Neuronal stem cell (in vitro differentiated cells): Measurements from ENCODE around the gene FOXO1.

Source experiments
- DNase-seq: peaks from one replicate; pipeline ENCODE4 v3.0.0-alpha.2; 2013; ENCODE audit warnings: low spot score
- H2AFZ ChIP-seq: one replicate; pipeline ENCODE4 v1.6.1; 2013; ENCODE audit warnings: mild to moderate bottlenecking, low read length, inconsistent platforms
- H2AK5ac ChIP-seq: 2 replicates; pipeline ENCODE4 v1.6.1; 2013; ENCODE audit warnings: low read depth, mild to moderate bottlenecking, inconsistent platforms, low read length, moderate library complexity, mixed read lengths
- H2BK120ac ChIP-seq: 2 replicates; pipeline ENCODE4 v1.6.1; 2013; ENCODE audit warnings: low read depth, mild to moderate bottlenecking, inconsistent platforms, low read length, moderate library complexity, mixed read lengths
- H2BK12ac ChIP-seq: one replicate; pipeline ENCODE4 v1.6.1; 2013; ENCODE audit warnings: low read length, inconsistent platforms
- H2BK15ac ChIP-seq: 2 replicates; pipeline ENCODE4 v1.6.1; 2013; ENCODE audit warnings: mild to moderate bottlenecking, low read length, inconsistent platforms, mixed read lengths
- H2BK5ac ChIP-seq: one replicate; pipeline ENCODE4 v1.6.1; 2013; ENCODE audit warnings: inconsistent platforms, mild to moderate bottlenecking, low read length, moderate library complexity
- H3K14ac ChIP-seq: one replicate; pipeline ENCODE4 v1.6.1; 2013; ENCODE audit warnings: low read length, inconsistent platforms
- H3K18ac ChIP-seq: 2 replicates; pipeline ENCODE4 v1.6.1; 2013; ENCODE audit warnings: low read length, inconsistent platforms
- H3K23ac ChIP-seq: 2 replicates; pipeline ENCODE4 v1.6.1; 2013; ENCODE audit warnings: low read depth, mild to moderate bottlenecking, mixed read lengths, low read length, inconsistent platforms; ENCODE audit not compliant: poor library complexity
- H3K27ac ChIP-seq: replicated peaks from 3 replicates; pipeline ENCODE4 v1.5.1; 2013; ENCODE audit warnings: low read length, inconsistent platforms
- H3K27me3 ChIP-seq, 3 experiments: 2 replicates each; pipeline ENCODE4 v1.6.1; 2013; ENCODE audit warnings: low read length in 3 of 3, mild to moderate bottlenecking in 2 of 3, inconsistent platforms in 1 of 3, low read depth in 1 of 3, mixed read lengths in 1 of 3, moderate library complexity in 1 of 3; ENCODE audit not compliant: control insufficient read depth in 3 of 3, insufficient read depth in 3 of 3
- H3K36me3 ChIP-seq, 2 donors: replicated peaks in 1 of 2; 2 replicates each; pipeline ENCODE4 v1.6.1; 2013; ENCODE audit warnings: low read length in 2 of 2; ENCODE audit not compliant: control insufficient read depth in 2 of 2, insufficient read depth in 2 of 2
- H3K4ac ChIP-seq: 2 replicates; pipeline ENCODE4 v1.6.1; 2013; ENCODE audit warnings: inconsistent platforms, mild to moderate bottlenecking, low read length, moderate library complexity
- H3K4me1 ChIP-seq, 2 donors: 1 replicate in 1 of 2; 2 replicates in 1 of 2; pipeline ENCODE4 v1.6.1; 2013; ENCODE audit warnings: low read length in 2 of 2, low read depth in 1 of 2; ENCODE audit not compliant: control insufficient read depth in 2 of 2, insufficient read depth in 1 of 2
- H3K4me2 ChIP-seq: one replicate; pipeline ENCODE4 v1.6.1; 2013; ENCODE audit warnings: mild to moderate bottlenecking, low read length, inconsistent platforms; ENCODE audit not compliant: insufficient read depth, poor library complexity, severe bottlenecking
- H3K4me3 ChIP-seq, 2 donors: 2 replicates each; pipeline ENCODE4 v1.5.1; 2013; ENCODE audit warnings: low read length in 2 of 2, mild to moderate bottlenecking in 2 of 2, inconsistent platforms in 1 of 2, moderate library complexity in 1 of 2
- H3K79me1 ChIP-seq: one replicate; pipeline ENCODE4 v1.6.1; 2013; ENCODE audit warnings: low read depth, mild to moderate bottlenecking, inconsistent platforms, low read length, moderate library complexity
- H3K9ac ChIP-seq: one replicate; pipeline ENCODE4 v1.6.1; 2013; ENCODE audit warnings: mild to moderate bottlenecking, low read depth, low read length, inconsistent platforms; ENCODE audit not compliant: poor library complexity
- H3K9me3 ChIP-seq, 2 donors: replicated peaks in 1 of 2; 2 replicates each; pipeline versions ENCODE3 to v1.6.1; 2013; ENCODE audit warnings: low read length in 2 of 2, mild to moderate bottlenecking in 2 of 2, inconsistent platforms in 1 of 2, low read depth in 1 of 2, mixed read lengths in 1 of 2, moderate library complexity in 1 of 2; ENCODE audit not compliant: control insufficient read depth in 2 of 2, insufficient read depth in 1 of 2
- H4K8ac ChIP-seq: one replicate; pipeline ENCODE4 v1.6.1; 2013; ENCODE audit warnings: low read depth, mild to moderate bottlenecking, inconsistent platforms, low read length, moderate library complexity
- H4K91ac ChIP-seq: one replicate; pipeline ENCODE4 v1.6.1; 2013; ENCODE audit warnings: low read length, low read depth, mild to moderate bottlenecking, inconsistent platforms; ENCODE audit not compliant: poor library complexity
- WGBS, 2 donors: extraction: QIAGEN DNeasy Blood & Tissue Kit; methylation state at CpG; one replicate each; pipeline ENCODE4 v1.1.7; 2013; ENCODE audit warnings: missing lambda C conversion rate in 2 of 2, mixed read lengths in 1 of 2; ENCODE audit not compliant: insufficient read length in 2 of 2, insufficient replicate concordance in 1 of 2; ENCODE audit errors: extremely low coverage in 2 of 2; 5-methylcytosine and 5-hydroxymethylcytosine counted together

FOXO1 gene

GRCh38 chr13:40530961-40531360 is 135.5 kb downstream of the FOXO1 start:
- Histone ChIP-seq H3K4me2 (no peak overlapping the region), H4K8ac (no peak overlapping the region), H3K27me3 (no peaks in the 10 kb centered on the region), H2BK120ac (no peak overlapping the region), H2BK12ac (no peak overlapping the region), H3K4me3 (no peak overlapping the region), H2AK5ac (no peak overlapping the region), H3K14ac (no peak overlapping the region), H4K91ac (no peak overlapping the region), H3K9me3 (no peaks in the 10 kb centered on the region), H2BK5ac (no peak overlapping the region), H2BK15ac (no peak overlapping the region), H3K4ac (no peak overlapping the region), H2AFZ (no peak overlapping the region), H3K23ac (no peak overlapping the region), H3K79me1 (no peaks in the 10 kb centered on the region), H3K18ac (no peak overlapping the region), H3K4me1 (no peaks in the 10 kb centered on the region), H3K9ac (no peak overlapping the region), H3K36me3 (no peaks in the 10 kb centered on the region), H3K27ac (no peak overlapping the region)
- WGBS, 2 donors: no CpG with 5 or more reads among the region's 1 CpG
- DNase-seq: no peak

GRCh38 chr13:40528881-40529280 is 137.6 kb downstream of the FOXO1 start:
- Histone ChIP-seq H3K36me3 (no peaks in the 10 kb centered on the region), H4K8ac (no peak overlapping the region), H3K4me1 (no peaks in the 10 kb centered on the region), H3K9me3 (no peaks in the 10 kb centered on the region), H2AK5ac (no peak overlapping the region), H3K79me1 (no peaks in the 10 kb centered on the region), H3K14ac (no peak overlapping the region), H2BK15ac (no peak overlapping the region), H4K91ac (no peak overlapping the region), H2AFZ (no peak overlapping the region), H2BK5ac (no peak overlapping the region), H3K23ac (no peak overlapping the region), H3K9ac (no peak overlapping the region), H3K27me3 (no peaks in the 10 kb centered on the region), H3K27ac (no peak overlapping the region), H2BK12ac (no peak overlapping the region), H3K18ac (no peak overlapping the region), H3K4me2 (no peak overlapping the region), H2BK120ac (no peak overlapping the region), H3K4me3 (no peak overlapping the region), H3K4ac (no peak overlapping the region)
- no CpG with 5 or more reads among the region's 6 CpGs for WGBS, 2 donors
- DNase-seq: no peak

- Histone ChIP-seq H2BK15ac (no peak overlapping the region), H3K4ac (no peak overlapping the region), H4K8ac (no peak overlapping the region), H3K4me3 (no peak overlapping the region), H3K14ac (no peak overlapping the region), H2AK5ac (no peak overlapping the region), H2BK12ac (no peak overlapping the region), H3K18ac (no peak overlapping the region), H2BK120ac (no peak overlapping the region), H3K4me2 (no peak overlapping the region), H3K23ac (no peak overlapping the region), H3K9ac (no peak overlapping the region), H2AFZ (no peak overlapping the region), H3K4me1 (no peaks in the 10 kb centered on the region), H3K79me1 (no peaks in the 10 kb centered on the region), H3K27me3 (no peaks in the 10 kb centered on the region), H3K9me3 (no peaks in the 10 kb centered on the region), H3K36me3 (no peaks in the 10 kb centered on the region), H3K27ac (no peak overlapping the region), H4K91ac (no peak overlapping the region), H2BK5ac (no peak overlapping the region)
- no peak for DNase-seq
- WGBS, 2 donors: no CpG with 5 or more reads among the region's 1 CpG
Observed at GRCh38 chr13:40527914-40528313, 138.5 kb downstream of the FOXO1 start.

GRCh38 chr13:40522282-40522681 is 144.2 kb downstream of the FOXO1 start:
- H3K36me3 ChIP-seq: no peaks in the 10 kb centered on the region
- H2BK12ac ChIP-seq: no peak overlapping the region
- no CpG with 5 or more reads among the region's 1 CpG for WGBS, 2 donors
- peaks cover 0 to 10% of the 10 kb centered on the region in 2 donors for H3K4me1 ChIP-seq
- no peak overlapping the region for H3K4me3 ChIP-seq
- no peaks in the 10 kb centered on the region for H3K79me1 ChIP-seq
- no peak overlapping the region for H3K4me2 ChIP-seq
- H3K9me3 ChIP-seq: no peaks in the 10 kb centered on the region
- H3K9ac ChIP-seq: no peak overlapping the region
- H3K4ac ChIP-seq: no peak overlapping the region
- H4K8ac ChIP-seq: no peak overlapping the region
- no peak overlapping the region for H2AFZ ChIP-seq
- H2AK5ac ChIP-seq: no peak overlapping the region
- no peak overlapping the region for H4K91ac ChIP-seq
- H2BK120ac ChIP-seq: no peak overlapping the region
- H2BK15ac ChIP-seq: no peak overlapping the region
- H3K27me3 ChIP-seq: no peaks in the 10 kb centered on the region
- H3K18ac ChIP-seq: no peak overlapping the region
- no peak overlapping the region for H2BK5ac ChIP-seq
- no peak overlapping the region for H3K27ac ChIP-seq
- DNase-seq: no peak
- no peak overlapping the region for H3K14ac ChIP-seq
- no peak overlapping the region for H3K23ac ChIP-seq
